HFFc6 (cell line): ENCODE data around the gene NINJ2. TPM values are rescaled to one million over a fixed set of nuclear protein-coding genes. Genes with fewer than 3 reads are reported as not detected.

Experiments used
- DNase-seq: peaks from one replicate; pipeline ENCODE4 v3.0.0-alpha.2; 2018
- H3K27ac Mint-ChIP-seq: 2 replicates; pipeline ENCODE4 v1.8.0; 2020; ENCODE audit warnings: mild to moderate bottlenecking, mixed read lengths
- H3K27me3 Mint-ChIP-seq: 2 replicates; pipeline ENCODE4 v1.8.0; 2021; ENCODE audit warnings: mild to moderate bottlenecking, moderate library complexity, mixed read lengths; ENCODE audit not compliant: insufficient read depth
- H3K36me3 Mint-ChIP-seq: 2 replicates; pipeline ENCODE4 v1.8.0; 2021; ENCODE audit warnings: low read depth, mixed read lengths
- H3K4me1 Mint-ChIP-seq: 2 replicates; pipeline ENCODE4 v1.8.0; 2020; ENCODE audit warnings: low read depth, mixed read lengths
- H3K4me3 Mint-ChIP-seq: 2 replicates; pipeline ENCODE4 v1.8.0; 2020; ENCODE audit warnings: mild to moderate bottlenecking, moderate library complexity, mixed read lengths
- H3K9me3 Mint-ChIP-seq: 2 replicates; pipeline ENCODE4 v1.8.0; 2020; ENCODE audit warnings: mild to moderate bottlenecking, mixed read lengths
- CTCF ChIP-seq: fragments of 200-600 bp; sonication (generic); IDR thresholded peaks from 2 replicates; pipeline ENCODE4 v1.5.0; 2021; ENCODE audit warnings: antibody characterized with exemption, mild to moderate bottlenecking
- total RNA-seq, 6 experiments: library from RNA; stranded (reverse); fragmentation: NEBNext Ultra II Directional; extraction: Animal tissue kit (Norgen Biotek cat#: 25700); gene quantifications; 2 replicates in 1 of 6; 3 replicates in 5 of 6; pipeline ENCODE4 v1.2.3, GENCODE V29; 2021

NINJ2 gene
- total RNA-seq, 6 experiments from 2014 or later: not detected

- H3K27me3 Mint-ChIP-seq: peaks cover 46% of the 10 kb centered on the region
These were observed 103.3 kb downstream of the NINJ2 start for GRCh38 chr12:559906-560455.

GRCh38 chr12:559208-559905 lies 103.9 kb downstream of the NINJ2 start:
- DNase-seq: no peak
- Mint-ChIP-seq H3K4me3 (no peak overlapping the region), H3K27ac (no peak overlapping the region), H3K36me3 (no peaks in the 10 kb centered on the region), H3K9me3 (no peaks in the 10 kb centered on the region), H3K27me3 (peaks cover 50% of the 10 kb centered on the region), H3K4me1 (peaks cover 10% of the 10 kb centered on the region)
- TF ChIP-seq CTCF: no peak

More at GRCh38 chr12:559906-560455, 103.3 kb downstream of the NINJ2 start:
- Mint-ChIP-seq H3K4me1 (peaks cover 10% of the 10 kb centered on the region), H3K4me3 (no peak overlapping the region), H3K36me3 (no peaks in the 10 kb centered on the region), H3K9me3 (no peaks in the 10 kb centered on the region), H3K27ac (no peak overlapping the region)
- no peak for DNase-seq
- no peak for TF ChIP-seq CTCF

GRCh38 chr12:558580-558979 lies 104.7 kb downstream of the NINJ2 start:
- DNase-seq: no peak
- no peak for TF ChIP-seq CTCF
- Mint-ChIP-seq H3K36me3 (no peaks in the 10 kb centered on the region), H3K4me3 (no peak overlapping the region), H3K9me3 (no peaks in the 10 kb centered on the region), H3K4me1 (peaks cover 4% of the 10 kb centered on the region), H3K27me3 (peaks cover 52% of the 10 kb centered on the region), H3K27ac (no peak overlapping the region)

- H3K4me1 Mint-ChIP-seq: no peaks in the 10 kb centered on the region
- H3K9me3 Mint-ChIP-seq: no peaks in the 10 kb centered on the region
- H3K27me3 Mint-ChIP-seq: peaks cover 63% of the 10 kb centered on the region
These were observed 106.7 kb downstream of the NINJ2 start for GRCh38 chr12:556498-556897.

GRCh38 chr12:554001-554285 lies 109.3 kb downstream of the NINJ2 start:
- no peak for TF ChIP-seq CTCF
- Mint-ChIP-seq H3K36me3 (no peaks in the 10 kb centered on the region), H3K27ac (no peak overlapping the region), H3K4me1 (no peaks in the 10 kb centered on the region), H3K27me3 (peaks cover 52% of the 10 kb centered on the region), H3K9me3 (no peaks in the 10 kb centered on the region), H3K4me3 (no peak overlapping the region)
- no peak for DNase-seq

More at GRCh38 chr12:556498-556897, 106.7 kb downstream of the NINJ2 start:
- no peak for DNase-seq
- Mint-ChIP-seq H3K36me3 (no peaks in the 10 kb centered on the region), H3K4me3 (no peak overlapping the region), H3K27ac (no peak overlapping the region)
- no peak for TF ChIP-seq CTCF
